Gastrocnemius medialis (tissue), 4 donors: ENCODE data around the gene PPM1E. TPM values are rescaled to one million over a fixed set of nuclear protein-coding genes. Genes with fewer than 3 reads are reported as not detected.

Experiments
- ATAC-seq, 2 donors: fragments of 150-250 bp; one replicate each; pipeline ENCODE4 v1.9.1; 2016
- DNase-seq, 2 donors: peaks; one replicate each; pipeline ENCODE4 v3.0.0-alpha.2; 2019
- H3K27ac ChIP-seq, 4 donors: fragments of 200-600 bp; sonication (generic); 1 replicate in 1 of 4; 2 replicates in 3 of 4; pipeline ENCODE4 v1.5.1; 2016 to 2018; ENCODE audit warnings: mild to moderate bottlenecking in 2 of 4, moderate library complexity in 1 of 4
- H3K27me3 ChIP-seq, 3 donors: fragments of 200-600 bp; sonication (generic) in 2 of 3; 1 replicate in 1 of 3; 2 replicates in 2 of 3; pipeline versions ENCODE4 v1.5.1 to v1.6.0; 2016 to 2019; ENCODE audit warnings: mild to moderate bottlenecking in 1 of 3, moderate library complexity in 1 of 3
- H3K36me3 ChIP-seq, 2 donors: fragments of 200-600 bp; sonication (generic) in 1 of 2; one replicate each; pipeline ENCODE4 v1.5.1; 2017 to 2018
- H3K4me1 ChIP-seq, 2 donors: fragments of 200-600 bp; sonication (generic) in 1 of 2; one replicate each; pipeline ENCODE4 v1.5.1; 2016 to 2017; ENCODE audit warnings: mild to moderate bottlenecking in 2 of 2
- H3K4me3 ChIP-seq, 4 donors: fragments of 200-600 bp; sonication (generic) in 3 of 4; 1 replicate in 1 of 4; 2 replicates in 3 of 4; pipeline ENCODE4 v1.5.1; 2016 to 2019; ENCODE audit warnings: mild to moderate bottlenecking in 2 of 4
- H3K9me3 ChIP-seq, 3 donors: fragments of 200-600 bp; sonication (generic) in 2 of 3; 1 replicate in 1 of 3; 2 replicates in 2 of 3; pipeline ENCODE4 v1.5.1; 2016 to 2019
- POLR2A ChIP-seq, 2 donors: fragments of 450-650 bp; IDR thresholded peaks; one replicate each; pipeline ENCODE4 v1.6.1; 2017; ENCODE audit warnings: antibody characterized with exemption in 2 of 2, mild to moderate bottlenecking in 2 of 2, moderate library complexity in 2 of 2
- in situ Hi-C, 4 donors: fragments of 200-750 bp; cut with MboI; loops; one replicate each; pipeline versions ENCODE4 v1.15.0 to v1.8.0; 2017; ENCODE audit warnings: low sequenced_read_pairs in 4 of 4
- intact Hi-C: fragments of 100-400 bp; cut with DNase I; formaldehyde crosslinking; loops from one replicate; pipeline ENCODE4 v1.15.1; 2023; ENCODE audit warnings: low total_unique reads
- total RNA-seq, 4 donors: library from RNA; depleted of rRNA; stranded (reverse); fragments of >200 nt; gene quantifications; one replicate each; pipeline versions ENCODE4 v1.1.0 to v1.2.3, GENCODE V29; 2016
- TF ChIP-seq, protein P1 (sequence below), 5 experiments: fragments of 450-650 bp in 3 of 5; fragments of 200-600 bp in 2 of 5; sonication (generic) in 2 of 5; IDR thresholded peaks in 4 of 5; conservative IDR thresholded peaks in 1 of 5; 1 replicate in 4 of 5; 2 replicates in 1 of 5; pipeline ENCODE4 v1.5.1; 2016 to 2019; ENCODE audit warnings: antibody characterized with exemption in 5 of 5, mild to moderate bottlenecking in 3 of 5, moderate library complexity in 3 of 5

Gene PPM1E
- total RNA-seq, 4 donors from 2014 or later, result 0.04 to 0.07 TPM; not detected in 2

- no peaks in the 10 kb centered on the region for H3K36me3 ChIP-seq
- DNase-seq (no peak), ATAC-seq (no peak)
- no peaks in the 10 kb centered on the region for H3K9me3 ChIP-seq
- no peaks in the 10 kb centered on the region for H3K4me1 ChIP-seq
- no peaks in the 10 kb centered on the region for H3K27me3 ChIP-seq
- no peak overlapping the region for H3K27ac ChIP-seq
- in situ Hi-C loops (no loop called here), intact Hi-C loops (no loop called here)
- TF ChIP-seq POLR2A (IDR thresholded peaks at IDR 0.05), result no peak
- TF ChIP-seq, protein P1, sequence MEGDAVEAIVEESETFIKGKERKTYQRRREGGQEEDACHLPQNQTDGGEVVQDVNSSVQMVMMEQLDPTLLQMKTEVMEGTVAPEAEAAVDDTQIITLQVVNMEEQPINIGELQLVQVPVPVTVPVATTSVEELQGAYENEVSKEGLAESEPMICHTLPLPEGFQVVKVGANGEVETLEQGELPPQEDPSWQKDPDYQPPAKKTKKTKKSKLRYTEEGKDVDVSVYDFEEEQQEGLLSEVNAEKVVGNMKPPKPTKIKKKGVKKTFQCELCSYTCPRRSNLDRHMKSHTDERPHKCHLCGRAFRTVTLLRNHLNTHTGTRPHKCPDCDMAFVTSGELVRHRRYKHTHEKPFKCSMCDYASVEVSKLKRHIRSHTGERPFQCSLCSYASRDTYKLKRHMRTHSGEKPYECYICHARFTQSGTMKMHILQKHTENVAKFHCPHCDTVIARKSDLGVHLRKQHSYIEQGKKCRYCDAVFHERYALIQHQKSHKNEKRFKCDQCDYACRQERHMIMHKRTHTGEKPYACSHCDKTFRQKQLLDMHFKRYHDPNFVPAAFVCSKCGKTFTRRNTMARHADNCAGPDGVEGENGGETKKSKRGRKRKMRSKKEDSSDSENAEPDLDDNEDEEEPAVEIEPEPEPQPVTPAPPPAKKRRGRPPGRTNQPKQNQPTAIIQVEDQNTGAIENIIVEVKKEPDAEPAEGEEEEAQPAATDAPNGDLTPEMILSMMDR (IDR thresholded peaks at IDR 0.05 in 4 of 5, conservative IDR thresholded peaks at IDR 0.05 in 1 of 5), result no peak
- no peak overlapping the region for H3K4me3 ChIP-seq
Measured at GRCh38 chr17:58966208-58966607, 210.6 kb downstream of the PPM1E start.

DNA sequence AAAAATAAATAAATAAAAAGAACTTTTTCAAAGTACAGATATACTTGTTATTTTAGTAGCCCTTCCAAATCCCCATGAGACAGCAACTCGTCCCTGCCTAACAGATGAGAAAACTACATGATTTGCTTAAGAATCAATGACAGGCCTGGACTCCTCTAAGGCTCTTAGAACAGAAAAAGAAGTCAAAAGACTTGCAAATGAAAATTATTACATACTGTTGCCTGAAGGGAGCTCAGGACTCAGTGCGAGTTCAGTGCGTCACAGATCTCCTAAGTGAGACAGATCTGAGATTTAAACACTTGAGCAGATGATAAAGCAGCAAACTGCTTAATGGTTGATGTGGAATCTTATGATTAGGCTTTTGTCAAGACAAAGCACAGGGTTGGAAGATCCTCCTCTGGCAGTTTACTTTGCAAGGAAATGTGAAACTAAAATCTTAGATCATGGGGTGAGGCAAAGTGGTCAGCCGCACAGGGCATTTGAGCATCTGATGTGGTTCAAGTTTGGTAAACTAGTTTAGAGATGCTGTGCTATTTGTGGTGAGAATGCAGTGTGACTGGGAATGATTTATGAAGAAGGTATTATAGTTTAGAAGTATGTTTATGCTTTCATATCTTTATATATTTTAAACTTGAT lies 212.9 kb downstream of the PPM1E start:
- no peaks in the 10 kb centered on the region for H3K36me3 ChIP-seq
- TF ChIP-seq, protein P1 (IDR thresholded peaks at IDR 0.05 in 4 of 5, conservative IDR thresholded peaks at IDR 0.05 in 1 of 5), result no peak
- TF ChIP-seq POLR2A (IDR thresholded peaks at IDR 0.05), result no peak
- no peak for ATAC-seq
- DNase-seq, result no peak
- no peaks in the 10 kb centered on the region for H3K9me3 ChIP-seq
- in situ Hi-C loops (no loop called here), intact Hi-C loops (no loop called here)
- H3K27ac ChIP-seq, result no peak overlapping the region
- no peak overlapping the region for H3K4me3 ChIP-seq
- no peaks in the 10 kb centered on the region for H3K27me3 ChIP-seq
- H3K4me1 ChIP-seq, result no peaks in the 10 kb centered on the region

GRCh38 chr17:58969156-58969555 lies 213.5 kb downstream of the PPM1E start:
- Histone ChIP-seq H3K9me3 (no peaks in the 10 kb centered on the region), H3K4me1 (no peaks in the 10 kb centered on the region), H3K27ac (no peak overlapping the region), H3K27me3 (no peaks in the 10 kb centered on the region), H3K4me3 (no peak overlapping the region), H3K36me3 (no peaks in the 10 kb centered on the region)
- in situ Hi-C loops, result no loop called here
- intact Hi-C loops, result no loop called here
- TF ChIP-seq POLR2A (IDR thresholded peaks at IDR 0.05), result no peak
- TF ChIP-seq, protein P1 (IDR thresholded peaks at IDR 0.05 in 4 of 5, conservative IDR thresholded peaks at IDR 0.05 in 1 of 5), result no peak
- DNase-seq (no peak), ATAC-seq (no peak)

DNA sequence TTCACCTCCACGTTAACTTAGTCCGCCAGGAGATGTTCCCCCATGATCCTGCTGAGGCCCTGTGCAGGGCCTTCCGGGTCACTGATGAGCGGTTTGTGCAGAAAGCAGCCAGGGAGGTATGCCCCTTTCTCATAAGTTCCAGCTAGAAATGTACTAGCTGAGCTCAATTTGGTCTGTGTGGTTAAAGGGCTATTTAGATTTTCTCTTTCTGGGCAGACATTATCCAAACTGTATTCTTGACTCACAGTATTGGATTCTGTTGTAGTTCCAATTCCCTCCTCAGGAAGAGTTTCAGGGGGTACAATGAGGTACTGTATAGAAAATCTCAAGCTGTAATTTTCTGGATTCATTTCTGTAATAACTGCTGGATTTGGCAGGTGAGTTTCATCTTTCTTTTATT lies 214.0 kb downstream of the PPM1E start:
- in situ Hi-C loops (no loop called here), intact Hi-C loops (no loop called here)
- Histone ChIP-seq H3K4me3 (no peak overlapping the region), H3K9me3 (no peaks in the 10 kb centered on the region), H3K36me3 (no peaks in the 10 kb centered on the region), H3K27me3 (no peaks in the 10 kb centered on the region), H3K4me1 (no peaks in the 10 kb centered on the region), H3K27ac (no peak overlapping the region)
- no peak for DNase-seq
- ATAC-seq, result no peak
- no peak for TF ChIP-seq POLR2A (IDR thresholded peaks at IDR 0.05)

DNA sequence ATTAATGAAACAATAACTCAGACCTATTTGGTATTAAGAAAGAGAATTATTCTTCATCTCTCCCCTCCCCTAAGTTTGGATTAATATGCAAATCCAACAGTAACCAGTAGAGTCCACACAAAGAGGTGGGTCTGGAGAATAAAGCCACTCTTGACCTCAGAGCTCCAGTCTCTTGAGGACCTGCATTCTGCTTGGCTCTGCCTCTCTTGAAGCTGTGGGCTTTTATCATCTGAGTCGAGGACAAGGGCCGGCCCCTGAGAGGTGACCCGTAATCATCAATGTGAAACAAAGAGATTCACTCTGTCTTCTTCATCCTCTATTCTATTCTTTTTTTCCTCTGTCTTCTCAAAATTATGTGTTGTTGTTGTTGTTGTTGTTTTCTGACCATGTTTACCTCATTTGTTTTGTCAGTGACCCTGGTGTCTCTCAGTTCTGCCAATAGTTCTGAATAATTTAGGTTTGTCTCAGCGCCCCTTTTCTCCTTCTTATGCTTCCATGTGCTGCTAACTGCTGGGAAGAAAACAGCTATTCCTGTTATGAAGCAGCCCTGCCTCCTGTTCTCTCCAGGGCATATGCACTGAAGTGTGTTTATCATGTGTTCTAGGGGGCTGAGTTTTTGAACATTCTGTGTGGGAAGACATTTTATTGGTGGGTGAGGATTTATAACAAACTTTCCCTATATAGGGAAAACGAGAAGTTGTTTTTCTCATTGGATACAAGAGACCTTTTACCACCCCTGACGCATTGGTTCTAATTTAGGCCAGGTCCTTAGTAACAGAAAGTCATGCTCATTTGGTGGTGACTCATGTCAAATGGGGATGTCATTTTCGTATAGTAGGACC lies 215.2 kb downstream of the PPM1E start:
- intact Hi-C loops, result no loop called here
- ATAC-seq (no peak), DNase-seq (no peak)
- no peaks in the 10 kb centered on the region for H3K36me3 ChIP-seq
- no peaks in the 10 kb centered on the region for H3K4me1 ChIP-seq
- no peaks in the 10 kb centered on the region for H3K27me3 ChIP-seq
- H3K9me3 ChIP-seq, result no peaks in the 10 kb centered on the region
- TF ChIP-seq POLR2A (IDR thresholded peaks at IDR 0.05), result no peak
- TF ChIP-seq, protein P1 (IDR thresholded peaks at IDR 0.05 in 4 of 5, conservative IDR thresholded peaks at IDR 0.05 in 1 of 5), result no peak
- in situ Hi-C loops, result no loop called here
- H3K4me3 ChIP-seq, result no peak overlapping the region
- H3K27ac ChIP-seq, result no peak overlapping the region
